ENCODE results near the gene USP24. TPM values are rescaled to one million over a fixed set of nuclear protein-coding genes. Genes with fewer than 3 reads are reported as not detected.

The USP24 gene
- total RNA-seq, 1 experiment from 2014 or later, result 45.7 TPM

DNA sequence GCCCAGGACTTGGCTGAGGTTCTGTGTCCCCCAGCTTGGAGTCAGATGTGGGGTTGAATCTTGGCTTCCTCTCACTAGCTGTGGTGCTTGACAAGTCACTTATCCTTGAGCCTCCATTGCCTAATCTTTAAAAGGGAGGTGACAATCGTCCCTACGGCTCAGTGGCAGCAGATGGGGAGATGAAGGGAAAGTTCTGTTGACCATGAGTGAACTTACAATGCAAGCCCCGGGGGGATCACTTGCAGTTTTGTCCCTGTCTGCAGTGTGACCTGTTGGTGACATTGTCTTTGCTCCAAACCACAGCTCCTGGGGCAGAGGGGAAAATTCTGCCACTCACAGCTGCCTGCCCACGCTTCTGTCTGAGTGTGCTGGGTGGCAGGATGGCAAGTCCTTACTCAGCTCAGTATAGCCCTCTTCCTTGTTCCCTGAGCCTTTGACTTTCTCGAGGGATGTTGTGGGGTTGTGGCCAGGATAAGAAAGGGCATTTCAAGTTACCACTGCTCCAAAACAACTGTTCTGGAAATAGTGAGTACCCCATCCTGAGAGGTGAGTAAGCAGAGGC is 174.2 kb downstream of the USP24 start:
- TF ChIP-seq, protein P1, sequence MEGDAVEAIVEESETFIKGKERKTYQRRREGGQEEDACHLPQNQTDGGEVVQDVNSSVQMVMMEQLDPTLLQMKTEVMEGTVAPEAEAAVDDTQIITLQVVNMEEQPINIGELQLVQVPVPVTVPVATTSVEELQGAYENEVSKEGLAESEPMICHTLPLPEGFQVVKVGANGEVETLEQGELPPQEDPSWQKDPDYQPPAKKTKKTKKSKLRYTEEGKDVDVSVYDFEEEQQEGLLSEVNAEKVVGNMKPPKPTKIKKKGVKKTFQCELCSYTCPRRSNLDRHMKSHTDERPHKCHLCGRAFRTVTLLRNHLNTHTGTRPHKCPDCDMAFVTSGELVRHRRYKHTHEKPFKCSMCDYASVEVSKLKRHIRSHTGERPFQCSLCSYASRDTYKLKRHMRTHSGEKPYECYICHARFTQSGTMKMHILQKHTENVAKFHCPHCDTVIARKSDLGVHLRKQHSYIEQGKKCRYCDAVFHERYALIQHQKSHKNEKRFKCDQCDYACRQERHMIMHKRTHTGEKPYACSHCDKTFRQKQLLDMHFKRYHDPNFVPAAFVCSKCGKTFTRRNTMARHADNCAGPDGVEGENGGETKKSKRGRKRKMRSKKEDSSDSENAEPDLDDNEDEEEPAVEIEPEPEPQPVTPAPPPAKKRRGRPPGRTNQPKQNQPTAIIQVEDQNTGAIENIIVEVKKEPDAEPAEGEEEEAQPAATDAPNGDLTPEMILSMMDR (IDR thresholded peaks at IDR 0.05; ENCODE audit: unreplicated experiment), result no peak
- Mint-ChIP-seq H3K27me3 (ENCODE audit: insufficient read depth, unreplicated experiment) (peaks cover 56% of the 10 kb centered on the region), H3K4me1 (ENCODE audit: insufficient read depth, unreplicated experiment) (no peaks in the 10 kb centered on the region), H3K9me3 (ENCODE audit: unreplicated experiment) (no peaks in the 10 kb centered on the region), H3K4me3 (ENCODE audit: unreplicated experiment) (no peak overlapping the region), H3K27ac (ENCODE audit: low read depth, unreplicated experiment) (no peak overlapping the region), H3K36me3 (ENCODE audit: insufficient read depth, unreplicated experiment) (no peaks in the 10 kb centered on the region)
- CTCF ChIA-PET, result interaction anchor here (0.7 kb wide), 1 partner anchor 96 kb away, joined by 3 read pairs; no protein-coding TSS in a partner anchor
- BruUV-seq (replicated peaks), result no TSS peak
- POLR2A ChIA-PET, result no interaction called here
- intact Hi-C loops (cut with micrococcal nuclease), result no loop called here
- DNase-seq (ENCODE audit: unreplicated experiment), result no peak

DNA sequence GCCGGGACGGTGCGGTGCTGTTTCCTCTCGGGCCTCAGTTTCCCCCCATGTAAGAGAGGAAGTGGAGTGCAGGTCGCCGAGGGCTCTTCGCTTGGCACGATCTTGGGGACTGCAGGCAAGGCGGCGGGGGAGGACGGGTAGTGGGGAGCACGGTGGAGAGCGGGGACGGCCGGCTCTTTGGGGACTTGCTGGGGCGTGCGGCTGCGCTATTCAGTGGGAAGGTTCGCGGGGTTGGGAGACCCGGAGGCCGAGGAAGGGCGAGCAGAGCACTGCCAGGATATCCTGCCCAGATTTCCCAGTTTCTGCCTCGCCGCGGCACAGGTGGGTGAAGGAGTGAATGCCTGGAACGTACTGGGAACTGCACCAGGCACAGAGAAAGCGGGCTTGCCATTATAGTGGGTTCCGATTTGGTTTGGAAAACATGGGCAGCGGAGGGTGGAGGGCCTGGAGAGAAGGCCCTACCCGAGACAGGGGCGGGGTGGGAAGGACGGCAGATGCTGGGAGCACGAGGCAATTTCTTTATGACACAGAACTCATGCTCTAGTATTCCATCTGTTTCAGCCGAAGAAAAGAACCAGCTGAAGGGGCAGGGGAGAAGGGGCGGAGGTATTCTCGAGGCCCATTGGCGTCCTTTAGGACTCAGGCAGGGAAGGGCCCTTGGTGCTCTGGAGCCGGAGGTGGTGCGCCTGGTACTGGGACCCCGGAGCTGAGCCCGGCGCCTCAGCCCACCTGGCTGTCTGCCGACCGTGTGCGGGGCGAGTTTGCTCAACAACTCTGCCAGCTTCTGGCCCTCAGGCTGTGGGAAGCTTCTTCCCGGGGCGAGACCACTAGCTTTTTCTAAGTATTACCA is 174.9 kb downstream of the USP24 start:
- TF ChIP-seq, protein P1 (IDR thresholded peaks at IDR 0.05; ENCODE audit: unreplicated experiment), result no peak
- Mint-ChIP-seq H3K9me3 (ENCODE audit: unreplicated experiment) (no peaks in the 10 kb centered on the region), H3K27me3 (ENCODE audit: insufficient read depth, unreplicated experiment) (peaks cover 64% of the 10 kb centered on the region), H3K27ac (ENCODE audit: low read depth, unreplicated experiment) (no peak overlapping the region), H3K4me3 (ENCODE audit: unreplicated experiment) (no peak overlapping the region), H3K36me3 (ENCODE audit: insufficient read depth, unreplicated experiment) (no peaks in the 10 kb centered on the region), H3K4me1 (ENCODE audit: insufficient read depth, unreplicated experiment) (no peaks in the 10 kb centered on the region)
- intact Hi-C loops (cut with micrococcal nuclease), result no loop called here
- no peak for DNase-seq (ENCODE audit: unreplicated experiment)
- ChIA-PET POLR2A (no interaction called here), CTCF (interaction anchor here (0.7 kb wide), 1 partner anchor 95 kb away, joined by 3 read pairs; no protein-coding TSS in a partner anchor)
- no TSS peak for BruUV-seq (replicated peaks)

DNA sequence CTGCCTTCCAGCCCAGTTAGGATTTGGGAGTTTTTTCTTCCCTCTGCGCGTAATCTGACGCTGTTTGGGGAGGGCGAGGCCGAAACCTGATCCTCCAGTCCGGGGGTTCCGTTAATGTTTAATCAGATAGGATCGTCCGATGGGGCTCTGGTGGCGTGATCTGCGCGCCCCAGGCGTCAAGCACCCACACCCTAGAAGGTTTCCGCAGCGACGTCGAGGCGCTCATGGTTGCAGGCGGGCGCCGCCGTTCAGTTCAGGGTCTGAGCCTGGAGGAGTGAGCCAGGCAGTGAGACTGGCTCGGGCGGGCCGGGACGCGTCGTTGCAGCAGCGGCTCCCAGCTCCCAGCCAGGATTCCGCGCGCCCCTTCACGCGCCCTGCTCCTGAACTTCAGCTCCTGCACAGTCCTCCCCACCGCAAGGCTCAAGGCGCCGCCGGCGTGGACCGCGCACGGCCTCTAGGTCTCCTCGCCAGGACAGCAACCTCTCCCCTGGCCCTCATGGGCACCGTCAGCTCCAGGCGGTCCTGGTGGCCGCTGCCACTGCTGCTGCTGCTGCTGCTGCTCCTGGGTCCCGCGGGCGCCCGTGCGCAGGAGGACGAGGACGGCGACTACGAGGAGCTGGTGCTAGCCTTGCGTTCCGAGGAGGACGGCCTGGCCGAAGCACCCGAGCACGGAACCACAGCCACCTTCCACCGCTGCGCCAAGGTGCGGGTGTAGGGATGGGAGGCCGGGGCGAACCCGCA is 175.7 kb downstream of the USP24 start, which contains the start of gene PCSK9:
Gene PCSK9, plus strand, starts transcription at position 207 of the 741 bp plus-strand sequence. Its CDS starts 290 bp downstream, at position 497.
- DNase-seq (ENCODE audit: unreplicated experiment), result no peak
- no TSS peak for BruUV-seq (replicated peaks)
- intact Hi-C loops (cut with micrococcal nuclease), result no loop called here
- POLR2A ChIA-PET, result no interaction called here
- peaks cover 65% of the 10 kb centered on the region for H3K27me3 Mint-ChIP-seq (ENCODE audit: insufficient read depth, unreplicated experiment)
- H3K4me3 Mint-ChIP-seq (ENCODE audit: unreplicated experiment), result no peak within 1 kb of the TSS
- no peaks in the 10 kb centered on the region for H3K4me1 Mint-ChIP-seq (ENCODE audit: insufficient read depth, unreplicated experiment)
- no peaks in the 10 kb centered on the region for H3K9me3 Mint-ChIP-seq (ENCODE audit: unreplicated experiment)
- TF ChIP-seq, protein P1 (IDR thresholded peaks at IDR 0.05; ENCODE audit: unreplicated experiment), result no peak
- H3K27ac Mint-ChIP-seq (ENCODE audit: low read depth, unreplicated experiment), result no peak within 1 kb of the TSS
- CTCF ChIA-PET, result no interaction called here
- H3K36me3 Mint-ChIP-seq (ENCODE audit: insufficient read depth, unreplicated experiment), result no peaks in the 10 kb centered on the region

DNA sequence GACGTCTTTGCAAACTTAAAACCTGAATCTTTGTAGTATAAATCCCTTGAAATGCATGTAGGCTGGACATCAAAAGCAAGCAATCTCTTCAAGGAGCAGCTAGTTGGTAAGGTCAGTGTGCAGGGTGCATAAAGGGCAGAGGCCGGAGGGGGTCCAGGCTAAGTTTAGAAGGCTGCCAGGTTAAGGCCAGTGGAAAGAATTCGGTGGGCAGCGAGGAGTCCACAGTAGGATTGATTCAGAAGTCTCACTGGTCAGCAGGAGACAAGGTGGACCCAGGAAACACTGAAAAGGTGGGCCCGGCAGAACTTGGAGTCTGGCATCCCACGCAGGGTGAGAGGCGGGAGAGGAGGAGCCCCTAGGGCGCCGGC is 176.2 kb downstream of the USP24 start:
- Mint-ChIP-seq H3K4me1 (ENCODE audit: insufficient read depth, unreplicated experiment) (no peaks in the 10 kb centered on the region), H3K27ac (ENCODE audit: low read depth, unreplicated experiment) (no peak overlapping the region), H3K36me3 (ENCODE audit: insufficient read depth, unreplicated experiment) (no peaks in the 10 kb centered on the region), H3K4me3 (ENCODE audit: unreplicated experiment) (no peak overlapping the region), H3K9me3 (ENCODE audit: unreplicated experiment) (no peaks in the 10 kb centered on the region), H3K27me3 (ENCODE audit: insufficient read depth, unreplicated experiment) (peaks cover 65% of the 10 kb centered on the region)
- intact Hi-C loops (cut with micrococcal nuclease), result no loop called here
- POLR2A ChIA-PET, result no interaction called here
- DNase-seq (ENCODE audit: unreplicated experiment), result no peak
- CTCF ChIA-PET, result interaction anchor here (0.7 to 1.3 kb wide), 2 partner anchors 17 to 1442 kb away, joined by 3 to 4 read pairs; no protein-coding TSS in a partner anchor
- TF ChIP-seq, protein P1 (IDR thresholded peaks at IDR 0.05; ENCODE audit: unreplicated experiment), result no peak
- no TSS peak for BruUV-seq (replicated peaks)
